Measurements from ENCODE around the gene PLPPR4.
"Not testable (repeated sequence)": the region's sequence is repeated elsewhere in the genome, so short reads cannot be mapped to it uniquely, and the experiment has no call there.

Gene PLPPR4

DNA sequence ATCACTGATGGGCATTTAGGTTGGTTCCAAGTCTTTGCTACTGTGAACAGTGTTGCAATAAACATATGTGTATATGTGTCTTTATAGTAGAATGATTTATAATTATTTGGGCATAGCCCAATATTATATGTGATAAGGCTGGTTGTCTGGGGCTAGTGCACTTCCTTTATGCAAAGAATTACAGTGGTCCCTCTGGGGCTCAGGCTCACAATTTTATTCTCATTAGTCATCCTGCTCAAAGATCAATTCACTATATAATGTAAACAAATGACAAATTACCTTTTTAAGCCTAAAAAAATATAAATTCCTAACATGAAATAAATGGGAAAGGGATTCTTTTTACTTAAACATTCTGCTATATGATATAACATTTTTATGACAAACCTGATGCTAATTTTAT is 5.0 kb downstream of the PLPPR4 start:
- DNase-seq (ENCODE audit: low spot score): no peak

DNA sequence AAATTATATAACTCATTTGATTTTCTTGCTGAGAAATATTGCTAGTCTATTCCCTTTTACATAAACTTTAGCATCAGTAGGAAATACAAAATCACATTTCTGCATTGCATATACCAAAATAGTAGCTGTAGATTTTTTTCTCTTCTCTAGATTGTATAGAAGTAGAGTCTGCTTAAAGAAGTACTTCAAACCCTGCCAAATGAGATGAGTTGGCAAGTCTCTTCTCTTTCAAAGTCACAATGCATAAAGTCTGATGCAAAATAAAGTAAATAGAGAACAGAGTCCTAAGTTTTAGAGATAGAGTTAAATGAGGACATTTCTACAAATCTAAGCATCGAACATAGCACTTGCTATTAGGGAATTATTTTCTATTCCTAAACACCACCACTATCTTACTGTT is 6.4 kb downstream of the PLPPR4 start:
- DNase-seq (ENCODE audit: low spot score): no peak

- no peak for DNase-seq (ENCODE audit: low spot score)
These were observed 7.0 kb downstream of the PLPPR4 start for GRCh38 chr1:99271249-99271648.

- no peak for DNase-seq (ENCODE audit: low spot score)
These were observed 12.8 kb downstream of the PLPPR4 start for GRCh38 chr1:99277066-99277465.

GRCh38 chr1:99279525-99279924 is 15.2 kb downstream of the PLPPR4 start:
- DNase-seq (ENCODE audit: low spot score): no peak

DNA sequence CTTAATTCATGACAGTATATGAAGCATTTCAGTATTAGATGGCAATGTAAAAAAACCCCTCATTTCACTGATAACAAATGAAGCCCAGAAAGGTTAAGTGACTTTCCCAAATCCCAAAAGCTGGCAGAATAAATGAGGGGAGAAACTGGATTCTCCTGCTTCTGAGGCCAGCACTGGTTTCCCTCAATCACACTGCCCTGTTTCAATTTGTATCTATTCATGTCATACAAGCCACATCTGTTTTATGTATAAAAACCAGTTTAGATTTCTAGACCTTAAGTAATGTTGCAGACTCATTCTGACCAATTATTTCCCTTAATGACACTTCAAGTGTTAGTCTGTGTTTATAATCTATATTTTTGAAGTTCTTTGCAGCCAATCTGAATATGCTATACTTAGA is 16.8 kb downstream of the PLPPR4 start:
- no peak for DNase-seq (ENCODE audit: low spot score)

DNA sequence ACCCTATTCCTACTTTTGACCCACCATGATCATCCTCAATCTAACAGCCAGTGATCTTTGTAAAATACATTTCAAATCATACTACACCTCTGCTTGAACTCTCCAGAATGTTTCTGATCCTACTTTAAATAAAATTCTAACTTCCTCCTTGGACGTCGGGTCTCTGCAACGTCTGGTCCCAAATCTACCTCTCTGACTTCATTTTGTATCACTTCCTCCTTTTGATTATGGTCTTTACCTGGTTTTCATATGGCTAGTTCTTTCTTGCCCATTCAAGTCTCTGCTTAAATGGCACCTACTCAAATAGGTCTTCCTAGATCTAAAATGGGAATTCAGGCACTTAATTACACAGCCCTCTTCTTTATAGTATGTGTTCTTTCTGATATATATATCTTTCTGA is 18.2 kb downstream of the PLPPR4 start:
- no peak for DNase-seq (ENCODE audit: low spot score)

- not testable (repeated sequence) for DNase-seq (ENCODE audit: low spot score)
These were observed 19.2 kb downstream of the PLPPR4 start for GRCh38 chr1:99283521-99283920.

- no peak for DNase-seq (ENCODE audit: low spot score)
These were observed 28.6 kb downstream of the PLPPR4 start for GRCh38 chr1:99292886-99293285.

GRCh38 chr1:99297923-99298322 is 33.6 kb downstream of the PLPPR4 start:
- DNase-seq (ENCODE audit: low spot score): no peak

GRCh38 chr1:99304725-99305282 is 40.5 kb downstream of the PLPPR4 start:
- DNase-seq (ENCODE audit: low spot score): no peak

DNA sequence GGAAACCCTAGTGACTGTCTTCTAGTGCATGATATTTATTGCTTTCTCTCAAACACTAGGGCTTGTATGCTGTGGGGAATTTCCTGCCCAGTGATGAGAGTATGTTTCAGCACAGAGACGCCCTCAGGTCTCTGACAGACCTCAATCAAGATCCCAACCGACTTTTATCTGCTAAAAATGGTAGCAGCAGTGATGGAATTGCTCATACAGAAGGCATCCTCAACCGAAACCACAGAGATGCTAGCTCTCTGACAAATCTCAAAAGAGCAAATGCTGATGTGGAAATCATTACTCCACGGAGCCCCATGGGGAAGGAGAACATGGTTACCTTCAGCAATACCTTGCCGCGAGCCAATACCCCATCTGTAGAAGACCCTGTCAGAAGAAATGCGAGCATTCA is 41.3 kb downstream of the PLPPR4 start:
- no peak for DNase-seq (ENCODE audit: low spot score)

DNA sequence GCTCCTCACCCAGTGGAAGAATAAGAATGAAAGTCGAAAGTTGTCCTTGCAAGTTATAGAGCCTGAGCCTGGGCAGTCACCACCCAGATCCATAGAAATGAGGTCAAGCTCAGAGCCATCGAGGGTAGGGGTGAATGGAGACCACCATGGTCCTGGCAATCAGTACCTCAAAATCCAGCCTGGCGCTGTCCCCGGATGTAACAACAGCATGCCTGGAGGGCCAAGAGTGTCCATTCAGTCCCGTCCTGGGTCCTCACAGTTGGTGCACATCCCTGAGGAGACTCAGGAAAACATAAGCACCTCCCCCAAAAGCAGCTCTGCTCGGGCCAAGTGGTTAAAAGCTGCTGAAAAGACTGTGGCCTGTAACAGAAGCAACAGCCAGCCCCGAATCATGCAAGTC is 41.8 kb downstream of the PLPPR4 start:
- no peak for DNase-seq (ENCODE audit: low spot score)

DNA sequence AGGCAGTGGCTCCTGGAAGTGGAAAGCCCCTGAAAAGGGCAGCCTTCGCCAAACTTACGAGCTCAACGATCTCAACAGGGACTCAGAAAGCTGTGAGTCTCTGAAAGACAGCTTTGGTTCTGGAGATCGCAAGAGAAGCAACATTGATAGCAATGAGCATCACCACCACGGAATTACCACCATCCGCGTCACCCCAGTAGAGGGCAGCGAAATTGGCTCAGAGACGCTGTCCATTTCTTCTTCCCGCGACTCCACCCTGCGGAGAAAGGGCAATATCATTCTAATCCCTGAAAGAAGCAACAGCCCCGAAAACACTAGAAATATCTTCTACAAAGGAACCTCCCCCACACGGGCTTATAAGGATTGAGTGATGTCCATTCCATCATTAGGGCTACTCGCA is 42.4 kb downstream of the PLPPR4 start:
- DNase-seq (ENCODE audit: low spot score): no peak

- DNase-seq (ENCODE audit: low spot score): no peak
These were observed 51.0 kb downstream of the PLPPR4 start for GRCh38 chr1:99315305-99315704.

DNA sequence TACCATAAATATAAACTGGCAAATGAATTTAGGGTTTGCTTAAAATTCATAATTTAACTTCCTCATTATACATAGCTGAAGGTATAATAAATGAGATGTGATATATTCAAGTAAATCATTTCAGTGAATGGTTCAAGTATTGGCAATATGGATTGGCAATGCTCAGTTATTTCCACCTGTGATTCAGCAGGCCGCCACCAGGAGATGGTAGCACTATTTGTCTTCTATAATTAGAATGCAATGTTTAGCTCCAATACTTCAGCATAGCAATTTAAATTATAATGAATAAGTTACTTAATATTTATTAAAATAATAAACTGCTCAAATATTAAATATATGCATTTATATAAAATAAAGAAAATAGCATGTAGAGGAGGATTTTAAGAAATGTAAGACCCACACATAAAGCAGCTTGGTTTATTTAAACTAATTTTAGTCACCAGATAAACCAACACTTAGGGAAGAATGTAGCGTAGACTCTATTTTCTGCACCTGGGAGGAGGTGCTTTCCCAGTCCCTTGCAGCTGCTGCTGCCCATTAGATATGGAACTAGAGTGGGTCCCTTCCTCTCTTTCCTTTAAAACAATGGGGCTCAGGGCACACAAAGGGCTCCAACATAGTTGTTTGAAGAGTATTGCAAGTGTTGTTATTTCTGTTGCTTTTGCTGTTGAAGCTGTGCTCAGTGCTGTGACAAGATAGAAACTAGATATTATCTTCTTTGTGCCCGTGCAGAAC is 62.1 kb downstream of the PLPPR4 start:
- no peak for DNase-seq (ENCODE audit: low spot score)

GRCh38 chr1:99327357-99327756 is 63.1 kb downstream of the PLPPR4 start:
- no peak for DNase-seq (ENCODE audit: low spot score)

GRCh38 chr1:99328171-99328570 is 63.9 kb downstream of the PLPPR4 start:
- no peak for DNase-seq (ENCODE audit: low spot score)

- DNase-seq (ENCODE audit: low spot score): no peak
These were observed 66.8 kb downstream of the PLPPR4 start for GRCh38 chr1:99331083-99331482.

DNA sequence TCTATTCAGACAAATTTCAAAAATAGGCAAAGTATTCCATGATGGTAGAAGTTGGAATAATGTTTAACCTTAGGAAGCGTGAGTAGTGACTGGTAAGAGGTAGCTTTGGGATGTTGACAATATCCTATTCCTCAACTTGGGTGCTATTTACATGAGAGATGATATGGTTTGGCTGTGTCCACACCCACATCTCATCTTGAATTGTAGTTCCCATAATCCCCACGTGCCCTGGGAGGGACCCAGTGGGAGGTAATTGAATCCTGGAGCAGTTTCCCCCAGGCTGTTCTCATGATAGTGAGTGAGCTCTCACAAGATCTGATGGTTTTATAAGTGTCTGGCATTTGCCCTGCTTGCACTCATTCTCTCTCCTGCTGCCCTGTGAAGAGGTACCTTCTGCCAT is 67.3 kb downstream of the PLPPR4 start:
- DNase-seq (ENCODE audit: low spot score): no peak

DNA sequence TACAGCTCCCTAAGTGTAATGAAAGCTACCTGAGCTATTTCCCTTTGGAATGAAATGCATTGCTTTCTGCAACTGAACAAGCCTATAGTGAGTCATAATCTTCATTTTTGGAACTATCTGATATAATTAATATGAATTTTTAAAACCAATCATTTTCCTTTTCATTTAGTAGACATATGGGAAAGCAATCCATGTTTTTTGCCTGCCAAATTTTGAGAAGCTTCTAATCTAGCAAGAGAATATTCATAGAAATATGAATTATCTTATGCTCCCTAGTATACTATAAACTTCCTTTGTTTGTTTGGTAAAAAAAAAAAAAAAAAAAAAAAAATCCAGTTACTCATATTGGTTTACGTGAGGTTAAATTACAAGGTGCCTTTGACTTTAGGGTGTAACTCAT is 68.3 kb downstream of the PLPPR4 start:
- no peak for DNase-seq (ENCODE audit: low spot score)

DNA sequence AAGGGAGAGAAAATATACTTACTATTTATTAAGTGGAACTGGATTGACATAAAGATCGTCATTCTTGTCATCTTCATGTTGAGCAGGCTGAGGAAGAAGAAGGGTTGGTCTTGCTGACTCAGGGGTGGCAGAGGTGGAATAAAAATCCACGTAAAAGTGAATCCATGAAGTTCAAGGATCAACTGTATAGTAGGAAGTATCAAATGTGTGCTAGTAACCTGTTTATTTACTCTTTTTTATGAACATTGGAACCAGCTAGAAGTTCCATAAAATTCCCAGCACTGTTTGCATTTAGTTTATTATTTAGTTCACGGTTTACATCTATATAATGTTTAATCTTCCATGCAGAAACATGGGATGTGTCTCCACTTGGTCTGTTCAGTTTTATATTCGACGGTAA is 70.7 kb downstream of the PLPPR4 start:
- DNase-seq (ENCODE audit: low spot score): no peak

DNA sequence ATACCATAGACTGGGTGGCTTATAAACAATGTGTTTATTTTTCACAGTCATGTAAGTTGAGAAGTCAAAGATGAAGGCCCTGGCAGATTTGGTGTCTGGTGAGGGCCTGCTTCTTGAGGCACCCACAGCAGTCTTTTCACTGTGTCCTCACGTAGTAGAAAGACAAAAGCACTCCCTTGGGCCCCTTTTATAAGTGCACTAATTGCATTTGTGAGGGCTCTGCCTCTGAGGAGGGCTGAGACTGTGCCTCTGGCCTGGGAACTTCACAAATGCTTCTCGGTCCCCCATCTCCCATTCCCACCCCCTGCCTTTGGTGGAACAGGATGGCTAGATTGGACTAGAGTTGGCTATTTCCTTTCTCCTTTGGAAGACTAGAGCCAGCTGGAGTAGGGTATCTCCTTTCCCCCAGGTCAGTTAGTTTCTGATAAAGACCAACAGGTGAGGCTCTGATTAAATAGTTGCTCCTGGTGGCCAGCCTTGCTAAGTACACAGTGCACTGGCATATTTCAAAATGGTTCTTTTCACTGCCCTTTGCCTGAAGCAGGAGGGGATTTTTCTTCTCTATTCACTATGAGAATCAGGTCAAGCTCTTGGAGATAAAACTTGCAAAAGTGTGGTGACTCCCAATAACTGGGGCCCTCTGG is 82.9 kb downstream of the PLPPR4 start:
- DNase-seq (ENCODE audit: low spot score): no peak
